GM19455 (cell line): ENCODE data around the gene TPM3.
"Not testable (repeated sequence)": the region's sequence is repeated elsewhere in the genome, so short reads cannot be mapped to it uniquely, and the experiment has no call there.

Experiments used
- ATAC-seq: cut with Tn5 transposase; IDR thresholded peaks from one replicate; pipeline ENCODE4 v1.9.1; 2021; ENCODE audit not compliant: unreplicated experiment

The TPM3 gene

GRCh38 chr1:154170547-154171222 lies 21.2 kb downstream of the TPM3 start:
- ATAC-seq, result no peak

GRCh38 chr1:154167461-154167860 lies 24.4 kb downstream of the TPM3 start:
- no peak for ATAC-seq

GRCh38 chr1:154166207-154166606 lies 25.7 kb downstream of the TPM3 start:
- ATAC-seq, result no peak

- no peak for ATAC-seq
Observed at GRCh38 chr1:154159554-154159953, 32.3 kb downstream of the TPM3 start.

- no peak for ATAC-seq
Observed at GRCh38 chr1:154158307-154159125, 33.4 kb downstream of the TPM3 start.

GRCh38 chr1:154157520-154158306 lies 34.2 kb downstream of the TPM3 start:
- ATAC-seq, result no peak

- ATAC-seq, result no peak
Observed at GRCh38 chr1:154155251-154155650, 36.6 kb downstream of the TPM3 start.

GRCh38 chr1:154154534-154155191 lies 37.2 kb downstream of the TPM3 start, which contains the start of gene NUP210L:
NUP210L (minus strand) TSS chr1:154155073.
- no peak for ATAC-seq

GRCh38 chr1:154154053-154154452 lies 37.8 kb downstream of the TPM3 start:
- no peak for ATAC-seq

- ATAC-seq, result no peak
Observed at GRCh38 chr1:154151311-154151710, 40.6 kb downstream of the TPM3 start.

- no peak for ATAC-seq
Observed at GRCh38 chr1:154148807-154149206, 43.1 kb downstream of the TPM3 start.

GRCh38 chr1:154147505-154147904 lies 44.4 kb downstream of the TPM3 start:
- not testable (repeated sequence) for ATAC-seq

- ATAC-seq, result no peak
Observed at GRCh38 chr1:154145986-154146385, 45.9 kb downstream of the TPM3 start.

- ATAC-seq, result no peak
Observed at GRCh38 chr1:154142358-154142757, 49.5 kb downstream of the TPM3 start.

- ATAC-seq, result no peak
Observed at GRCh38 chr1:154141240-154141639, 50.7 kb downstream of the TPM3 start.

- no peak for ATAC-seq
Observed at GRCh38 chr1:154137888-154138287, 54.0 kb downstream of the TPM3 start.

- ATAC-seq, result no peak
Observed at GRCh38 chr1:154133256-154133655, 58.6 kb downstream of the TPM3 start.

- no peak for ATAC-seq
Observed at GRCh38 chr1:154129391-154129970, 62.4 kb downstream of the TPM3 start.

- ATAC-seq, result not testable (repeated sequence)
Observed at GRCh38 chr1:154123205-154123604, 68.7 kb downstream of the TPM3 start.

- no peak for ATAC-seq
Observed at GRCh38 chr1:154117642-154118041, 74.3 kb downstream of the TPM3 start.

GRCh38 chr1:154115180-154115579 lies 76.7 kb downstream of the TPM3 start:
- no peak for ATAC-seq
